Keratinocyte (primary cell): ENCODE measurements around the gene MMGT1.

Experiments
- EZH2 ChIP-seq: IDR thresholded peaks from one replicate; pipeline ENCODE4 v1.6.1; 2012; ENCODE audit warnings: inconsistent platforms, mild to moderate bottlenecking, low read length, moderate library complexity
- TF ChIP-seq, protein P1 (sequence below), 3 experiments: IDR thresholded peaks in 1 of 3; conservative IDR thresholded peaks in 1 of 3; optimal IDR thresholded peaks in 1 of 3; 2 replicates in 2 of 3; 3 replicates in 1 of 3; pipeline versions ENCODE3 to v1.5.1; 2011; ENCODE audit warnings: low read length in 3 of 3, mild to moderate bottlenecking in 3 of 3, moderate library complexity in 2 of 3, control low read depth in 1 of 3, inconsistent platforms in 1 of 3; ENCODE audit not compliant: insufficient read depth in 2 of 3; ENCODE audit errors: extremely low read depth in 1 of 3

GRCh38 chrX:135975421-135975820, 1.6 kb upstream of the MMGT1 start:
- TF ChIP-seq, protein P1, sequence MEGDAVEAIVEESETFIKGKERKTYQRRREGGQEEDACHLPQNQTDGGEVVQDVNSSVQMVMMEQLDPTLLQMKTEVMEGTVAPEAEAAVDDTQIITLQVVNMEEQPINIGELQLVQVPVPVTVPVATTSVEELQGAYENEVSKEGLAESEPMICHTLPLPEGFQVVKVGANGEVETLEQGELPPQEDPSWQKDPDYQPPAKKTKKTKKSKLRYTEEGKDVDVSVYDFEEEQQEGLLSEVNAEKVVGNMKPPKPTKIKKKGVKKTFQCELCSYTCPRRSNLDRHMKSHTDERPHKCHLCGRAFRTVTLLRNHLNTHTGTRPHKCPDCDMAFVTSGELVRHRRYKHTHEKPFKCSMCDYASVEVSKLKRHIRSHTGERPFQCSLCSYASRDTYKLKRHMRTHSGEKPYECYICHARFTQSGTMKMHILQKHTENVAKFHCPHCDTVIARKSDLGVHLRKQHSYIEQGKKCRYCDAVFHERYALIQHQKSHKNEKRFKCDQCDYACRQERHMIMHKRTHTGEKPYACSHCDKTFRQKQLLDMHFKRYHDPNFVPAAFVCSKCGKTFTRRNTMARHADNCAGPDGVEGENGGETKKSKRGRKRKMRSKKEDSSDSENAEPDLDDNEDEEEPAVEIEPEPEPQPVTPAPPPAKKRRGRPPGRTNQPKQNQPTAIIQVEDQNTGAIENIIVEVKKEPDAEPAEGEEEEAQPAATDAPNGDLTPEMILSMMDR (optimal IDR thresholded peaks at IDR 0.05 in 1 of 3, IDR thresholded peaks at IDR 0.05 in 1 of 3, conservative IDR thresholded peaks at IDR 0.05 in 1 of 3; ENCODE audit: extremely low read depth in 1 of 3, insufficient read depth in 2 of 3, low read length in 3 of 3): no peak
- TF ChIP-seq EZH2: no peak
